Stimulated activated CD4-positive, alpha-beta T cell treated with anti-CD3 and anti-CD28 coated beads, Interleukin-12 subunit alpha, Interleukin-12 subunit beta, amount 100 ng/mL, for 48 hours (primary cell): Measurements from ENCODE around the gene RPL12.
A peak's percentile ranks its signal among the peaks of the same experiment; 100 is the strongest.

ENCODE experiments used
- DNase-seq, 3 donors: peaks; one replicate each; pipeline ENCODE4 v3.0.0-alpha.2; 2020; ENCODE audit warnings: low read depth in 2 of 3, low spot score in 1 of 3

Gene RPL12

GRCh38 chr9:127450830-127451607, at the start of gene RPL12, which contains the start of gene LRSAM1:
Gene RPL12, minus strand, starts transcription at chr9:127451406. Its CDS starts 89 bp downstream, at chr9:127451317.
Gene LRSAM1, plus strand, starts transcription at chr9:127451510. Its CDS starts 3,018 bp downstream, at chr9:127454528.
- DNase-seq = peak; percentile 95 to 99 (median 95)

GRCh38 chr9:127500862-127501261, 49.7 kb upstream of the RPL12 start:
- no peak for DNase-seq

DNA sequence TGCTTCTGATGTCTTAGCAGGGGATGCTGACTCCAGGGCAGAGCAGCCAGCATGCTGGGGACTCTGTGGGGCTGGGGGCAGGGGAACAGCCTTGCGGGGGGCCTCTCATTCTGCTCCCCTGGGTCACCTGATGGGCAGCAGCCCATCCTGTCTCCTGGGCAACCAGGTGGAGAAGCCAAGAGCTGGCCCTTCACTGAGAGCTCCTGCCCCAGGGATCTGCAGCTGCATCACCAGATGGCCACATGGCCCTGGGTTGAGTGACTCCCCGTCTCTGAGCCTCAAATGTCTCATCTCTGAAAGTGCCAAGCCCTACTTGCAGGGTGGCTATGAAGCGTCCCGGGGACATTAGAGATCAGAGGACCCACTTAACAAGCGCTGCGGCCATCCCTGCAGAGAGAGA, 49.2 kb upstream of the RPL12 start:
- DNase-seq = no peak

DNA sequence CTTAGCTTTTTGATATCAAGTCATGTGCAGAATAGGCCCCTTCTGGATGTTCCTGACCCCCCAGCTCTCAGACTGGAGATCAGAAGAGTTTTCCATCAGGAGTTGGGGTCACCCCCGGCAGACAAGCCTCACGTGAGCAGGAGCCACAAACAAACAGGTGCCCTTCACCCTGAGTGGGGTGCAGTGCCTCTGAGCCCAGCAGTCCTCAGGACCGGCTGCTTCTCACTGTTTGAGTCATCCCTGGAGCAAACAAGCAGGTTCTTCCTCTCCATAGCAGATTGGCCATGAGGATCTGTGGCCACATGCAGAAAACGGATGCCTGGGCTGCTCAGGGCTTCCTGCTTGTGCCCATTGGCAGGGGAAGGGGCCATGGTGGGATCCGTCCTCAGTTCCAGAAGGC, 47.1 kb upstream of the RPL12 start:
- no peak for DNase-seq

- DNase-seq = no peak
These were observed 46.6 kb upstream of the RPL12 start for GRCh38 chr9:127497656-127498290.

DNA sequence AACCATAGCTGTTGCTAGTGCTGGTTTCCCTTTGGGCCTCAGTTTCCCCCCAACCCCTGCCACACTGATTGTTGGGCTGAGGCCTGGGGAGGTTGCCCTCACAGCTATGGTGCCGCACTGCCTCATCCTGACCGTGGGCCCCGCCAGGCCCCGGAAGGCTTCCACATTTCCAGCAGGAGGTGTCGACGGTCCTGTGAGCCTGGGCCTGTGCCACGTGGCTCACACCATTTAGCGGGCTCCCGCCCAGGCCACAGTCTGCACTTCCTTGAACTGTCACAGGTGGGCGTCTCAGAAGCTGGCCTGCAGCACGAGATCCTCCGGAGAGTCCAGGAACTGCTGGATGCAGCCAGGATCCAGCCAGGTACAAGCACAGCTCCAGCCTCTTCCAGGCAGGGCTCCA, 45.8 kb upstream of the RPL12 start:
- no peak for DNase-seq

DNA sequence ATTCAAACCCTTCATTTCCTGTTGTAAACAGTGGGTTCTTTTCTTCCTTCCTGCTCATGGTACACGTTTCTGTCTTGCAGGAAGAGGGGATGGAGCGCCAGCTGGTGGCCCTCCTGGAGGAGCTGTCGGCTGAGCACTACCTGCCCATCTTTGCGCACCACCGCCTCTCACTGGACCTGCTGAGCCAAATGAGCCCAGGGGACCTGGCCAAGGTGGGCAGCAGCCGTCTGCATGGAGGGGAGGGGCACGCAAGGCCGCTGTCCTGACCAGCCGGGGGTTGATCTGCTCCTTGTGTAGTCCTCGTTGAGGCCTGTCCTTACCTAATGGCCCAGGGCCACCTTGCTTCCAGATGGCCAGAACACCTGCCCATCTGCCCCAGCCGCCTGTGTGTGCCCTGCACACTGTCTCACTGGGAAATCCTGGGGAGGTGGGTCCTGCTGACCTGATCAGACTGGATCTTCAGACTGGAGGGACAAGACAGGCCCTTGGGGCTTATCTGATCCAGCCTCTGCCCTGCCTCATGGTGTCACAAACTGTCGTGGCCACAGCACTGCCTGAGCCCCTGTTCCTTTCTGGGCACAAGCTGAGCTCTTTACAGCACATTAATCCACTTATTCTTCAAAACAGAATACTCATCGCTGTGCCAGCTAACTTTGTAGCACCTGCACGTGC, 44.8 kb upstream of the RPL12 start:
- no peak for DNase-seq

DNA sequence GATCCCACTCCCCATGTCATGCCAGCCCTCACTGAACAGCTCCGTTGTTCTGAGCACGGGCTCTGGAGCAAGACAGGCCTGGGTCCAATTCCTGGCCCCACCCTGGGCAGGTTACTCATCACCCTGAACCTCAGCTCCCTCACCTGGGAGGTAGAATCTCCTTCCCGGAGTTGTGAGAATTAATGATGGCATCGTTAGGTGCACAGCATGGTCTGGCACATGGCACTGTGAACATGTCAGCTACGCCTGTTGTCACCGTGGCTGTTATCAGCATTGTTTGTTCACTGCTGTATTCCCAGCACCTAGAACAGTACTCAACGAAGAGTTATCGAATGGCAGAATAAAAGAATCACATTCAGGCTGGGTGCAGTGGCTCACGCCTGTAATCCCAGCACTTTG, 43.1 kb upstream of the RPL12 start:
- no peak for DNase-seq

- DNase-seq = no peak
These were observed 42.5 kb upstream of the RPL12 start for GRCh38 chr9:127493592-127494303.

- no peak for DNase-seq
These were observed 41.4 kb upstream of the RPL12 start for GRCh38 chr9:127492616-127493015.

GRCh38 chr9:127491516-127491915, 40.3 kb upstream of the RPL12 start:
- no peak for DNase-seq

DNA sequence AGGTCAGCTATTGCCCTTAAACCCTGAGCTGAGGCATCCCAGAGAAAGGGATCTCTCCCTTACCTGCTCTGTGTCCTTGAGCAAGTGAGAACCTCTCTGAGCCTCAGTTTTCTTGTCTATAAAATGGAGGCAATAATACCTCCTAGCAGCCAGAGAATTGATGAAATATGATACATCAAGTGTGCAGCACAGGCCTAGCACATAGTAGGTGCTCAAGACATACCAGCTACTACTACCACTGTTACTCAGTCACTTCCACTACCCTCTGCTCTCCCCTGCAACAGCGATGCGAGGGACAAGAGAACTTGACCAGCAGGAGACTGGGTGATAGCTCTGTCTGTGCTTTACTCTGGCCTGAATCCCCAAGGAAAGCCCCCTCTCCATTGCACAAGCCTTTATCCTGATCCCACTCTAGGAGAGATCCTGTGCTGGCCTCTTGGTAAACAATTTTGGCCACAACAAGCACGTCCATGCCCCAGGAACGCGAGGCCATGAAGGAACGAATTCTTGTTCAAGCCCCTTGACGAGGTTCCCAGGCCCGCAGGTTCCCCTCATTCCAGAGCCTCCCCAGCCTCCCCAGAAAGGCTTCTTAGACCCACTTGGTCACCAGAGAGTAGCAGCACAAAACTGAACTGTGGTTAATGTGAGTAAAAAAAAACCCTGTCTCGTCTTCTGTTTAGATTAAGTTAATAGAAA, 39.5 kb upstream of the RPL12 start:
- no peak for DNase-seq

DNA sequence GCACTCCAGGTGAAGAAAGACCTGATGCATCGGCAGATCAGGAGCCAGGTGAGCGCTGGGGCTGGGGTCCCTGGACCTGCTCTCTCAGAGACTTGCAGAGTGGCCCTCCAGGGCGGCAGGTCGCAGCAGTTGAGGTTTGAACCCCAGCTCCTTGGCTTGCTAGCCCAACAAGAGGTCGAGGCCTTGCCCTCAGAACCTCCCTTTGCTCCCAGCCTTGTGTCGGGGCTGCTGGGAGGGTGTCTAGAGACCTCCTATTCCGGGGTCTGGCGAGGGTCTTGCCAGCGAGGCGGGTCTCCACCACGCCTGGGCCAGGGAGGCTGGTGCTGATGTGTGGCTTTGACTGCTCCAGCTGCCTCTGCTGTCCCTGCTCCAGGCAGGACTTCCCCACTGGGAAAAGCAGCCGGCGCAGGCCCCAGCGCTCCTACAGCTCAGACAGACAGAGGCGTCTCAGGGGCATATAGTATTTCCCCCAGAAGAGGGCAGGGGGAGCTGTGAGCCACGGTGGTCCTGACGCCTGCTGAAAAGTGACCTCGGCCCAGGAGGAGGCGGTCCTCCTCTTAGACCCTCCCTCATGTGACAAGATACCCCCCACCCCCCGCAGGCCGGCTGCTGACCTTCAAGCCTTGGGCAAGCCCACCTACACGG, 38.4 kb upstream of the RPL12 start:
- DNase-seq = no peak

DNA sequence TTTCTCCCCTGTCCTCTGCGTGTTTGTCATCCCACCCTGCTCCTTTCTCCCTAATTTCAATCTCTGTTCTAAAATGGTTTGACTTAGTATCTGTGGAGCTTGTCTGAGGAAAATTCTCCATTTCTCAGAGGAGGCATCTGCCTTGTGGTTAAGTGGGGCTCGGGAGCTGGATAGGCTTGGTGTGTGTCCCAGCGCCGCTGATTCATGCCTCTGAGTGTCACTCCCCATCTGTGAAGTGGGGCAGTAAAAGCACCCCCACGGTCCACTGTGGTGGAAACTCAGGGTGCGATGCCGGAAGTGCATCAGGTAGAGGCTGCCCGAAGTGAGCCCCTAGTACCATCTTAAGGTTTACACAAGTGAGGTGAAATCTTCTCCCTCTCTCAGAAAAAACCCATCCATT, 37.7 kb upstream of the RPL12 start:
- no peak for DNase-seq

DNA sequence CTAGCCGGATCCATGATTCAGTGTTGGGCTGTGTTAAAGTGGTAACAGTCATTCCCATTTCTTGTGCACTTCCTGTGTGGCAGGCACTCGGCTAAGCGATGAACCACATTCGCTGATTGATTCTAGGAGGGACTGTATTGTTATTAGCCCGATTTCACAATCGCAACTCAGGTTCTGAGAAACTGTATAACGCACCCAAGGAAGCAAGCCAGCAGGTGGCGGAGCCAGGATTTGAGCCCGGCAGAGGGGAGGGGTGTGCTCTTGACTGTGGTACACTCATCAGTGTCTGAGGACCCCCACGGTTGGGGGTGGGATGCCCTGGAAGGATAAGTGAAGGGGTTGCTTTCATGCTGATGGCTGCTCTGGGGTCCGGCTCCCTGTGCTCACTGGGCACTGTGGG, 34.8 kb upstream of the RPL12 start:
- DNase-seq = no peak

- no peak for DNase-seq
These were observed 31.5 kb upstream of the RPL12 start for GRCh38 chr9:127482662-127483061.

GRCh38 chr9:127479507-127480081, 28.4 kb upstream of the RPL12 start:
- DNase-seq = no peak

DNA sequence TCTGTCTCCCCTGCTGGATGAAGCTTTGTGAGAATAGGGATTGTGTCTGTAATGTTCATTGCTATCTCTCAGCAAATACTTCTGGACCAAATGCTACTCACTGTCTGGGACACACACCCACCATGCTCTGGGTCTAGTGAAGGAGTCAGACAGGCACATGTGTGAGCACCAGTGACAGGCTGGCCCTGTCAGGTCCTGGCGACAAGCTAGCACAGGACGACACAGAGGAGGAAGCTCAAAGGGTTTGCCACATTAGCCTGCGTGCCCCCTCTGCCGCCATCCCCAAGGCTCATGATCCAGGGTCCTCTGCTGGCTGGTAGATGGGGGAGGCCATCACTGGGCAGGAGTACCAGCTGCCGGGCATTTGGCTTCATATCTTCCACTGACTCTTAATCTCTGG, 23.4 kb upstream of the RPL12 start:
- DNase-seq = no peak

DNA sequence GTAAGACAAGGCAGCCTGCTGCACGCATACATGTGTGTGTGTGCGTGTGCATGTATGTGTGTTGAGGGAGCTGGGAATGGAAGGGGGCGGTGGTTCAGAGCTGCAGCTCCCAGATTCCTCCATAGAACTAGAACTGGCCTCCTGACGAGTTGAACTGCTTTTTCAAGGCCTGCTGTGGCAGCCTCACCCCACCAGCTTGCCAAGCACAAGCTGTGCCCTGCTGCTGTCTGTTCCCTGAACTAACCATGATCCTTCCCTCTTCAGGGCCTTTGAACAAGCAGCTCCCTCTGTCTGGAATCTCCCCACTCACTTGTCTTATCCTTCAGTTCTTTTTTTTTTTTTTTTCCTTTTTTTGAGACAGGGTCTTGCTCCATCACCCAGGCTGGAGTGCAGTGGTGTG, 22.7 kb upstream of the RPL12 start:
- DNase-seq = no peak

GRCh38 chr9:127473501-127473900, 22.3 kb upstream of the RPL12 start:
- no peak for DNase-seq
